ENCODE results near the gene C7. TPM values are rescaled to one million over a fixed set of nuclear protein-coding genes. Genes with fewer than 3 reads are reported as not detected.

Gene C7
- total and polyA plus RNA-seq, 2 experiments from 2014 or later = 0.05 to 0.07 TPM

- TF ChIP-seq ZNF462 (CRISPR knock-in tag; IDR thresholded peaks at IDR 0.05) (no peak), ZNF331 (CRISPR knock-in tag; IDR thresholded peaks at IDR 0.05; ENCODE audit: low read depth) (no peak), EZH2phosphoT487 (IDR thresholded peaks at IDR 0.05; ENCODE audit: unreplicated experiment) (no peak), REST (IDR thresholded peaks at IDR 0.05; ENCODE audit: unreplicated experiment) (no peak), ETS1 (IDR thresholded peaks at IDR 0.05) (no peak), STAT1 (IDR thresholded peaks at IDR 0.05; ENCODE audit: unreplicated experiment) (no peak), CREB1 (CRISPR knock-in tag; IDR thresholded peaks at IDR 0.05; ENCODE audit: low read depth) (no peak), NANOG (IDR thresholded peaks at IDR 0.05; ENCODE audit: borderline replicate concordance) (no peak)
Observed at GRCh38 chr5:40914835-40915234, 5.5 kb downstream of the C7 start (continued).

Measured in GM23338 (cell line).